IMR-90 (cell line): ENCODE data around the gene PLXNB1. TPM values are rescaled to one million over a fixed set of nuclear protein-coding genes. Genes with fewer than 3 reads are reported as not detected.

ENCODE experiments used
- ATAC-seq: fragments of 200-7000 bp; cut with Tn5 transposase; 2 replicates; pipeline ENCODE4 v1.9.1; 2020; ENCODE audit warnings: low read depth, mild to moderate bottlenecking, moderate library complexity
- BruUV-seq: library from RNA; stranded (reverse); fragments of 400-500 nt; replicated peaks from 2 replicates; lab custom pipeline; 2021; lab: Mats Ljungman, UMichigan
- CTCF ChIA-PET: fragments of 300-600 bp; formaldehyde crosslinking; extraction: SDS; loops from one replicate; lab custom pipeline; 2021; ENCODE audit warnings: antibody characterized with exemption; lab: Yijun Ruan, JAX
- POLR2A ChIA-PET: fragments of 300-600 bp; sonication (Branson Sonifier 250); formaldehyde crosslinking; loops from one replicate; lab custom pipeline; 2022; ENCODE audit warnings: antibody characterized with exemption; ENCODE audit not compliant: unreplicated experiment; lab: Charles Lee
- DNase-seq: peaks from one replicate; pipeline ENCODE4 v3.0.0; 2013
- H2AFZ ChIP-seq: replicated peaks from 2 replicates; pipeline ENCODE3; 2013; ENCODE audit warnings: low read length, mild to moderate bottlenecking; ENCODE audit not compliant: poor library complexity
- H2AK5ac ChIP-seq: 2 replicates; pipeline ENCODE4 v1.6.1; 2013; ENCODE audit warnings: low read depth, low read length, inconsistent platforms
- H2AK9ac ChIP-seq: replicated peaks from 2 replicates; pipeline ENCODE3; 2013; ENCODE audit warnings: mild to moderate bottlenecking, low read depth, low read length, moderate library complexity; ENCODE audit not compliant: poor library complexity
- H2BK120ac ChIP-seq: 2 replicates; pipeline ENCODE4 v1.6.1; 2013; ENCODE audit warnings: low read depth, low read length, inconsistent platforms
- H2BK15ac ChIP-seq: 3 replicates; pipeline ENCODE4 v1.6.1; 2013; ENCODE audit warnings: low read depth, low read length, inconsistent platforms
- H2BK20ac ChIP-seq: 2 replicates; pipeline ENCODE4 v1.6.1; 2013; ENCODE audit warnings: low read depth, mild to moderate bottlenecking, inconsistent platforms, low read length, moderate library complexity
- H2BK5ac ChIP-seq: 2 replicates; pipeline ENCODE4 v1.6.1; 2013; ENCODE audit warnings: mild to moderate bottlenecking, low read depth, low read length, inconsistent platforms; ENCODE audit not compliant: poor library complexity, severe bottlenecking
- H3K14ac ChIP-seq: replicated peaks from 2 replicates; pipeline ENCODE4 v1.6.1; 2013; ENCODE audit warnings: low read depth, low read length, inconsistent platforms
- H3K18ac ChIP-seq: 2 replicates; pipeline ENCODE4 v1.6.1; 2013; ENCODE audit warnings: low read depth, low read length, control low read depth
- H3K23ac ChIP-seq: 2 replicates; pipeline ENCODE4 v1.6.1; 2013; ENCODE audit warnings: low read depth, low read length, inconsistent platforms
- H3K27ac ChIP-seq: 2 replicates; pipeline ENCODE4 v1.5.1; 2013; ENCODE audit warnings: mild to moderate bottlenecking, control low read depth, low read length; ENCODE audit not compliant: insufficient read depth
- H3K27me3 ChIP-seq: 2 replicates; pipeline ENCODE4 v1.6.1; 2013; ENCODE audit warnings: low read length; ENCODE audit not compliant: control insufficient read depth, insufficient read depth
- H3K36me3 ChIP-seq: 2 replicates; pipeline ENCODE4 v1.6.1; 2013; ENCODE audit warnings: low read length, mixed read lengths; ENCODE audit not compliant: control insufficient read depth, insufficient read depth
- H3K4ac ChIP-seq: 2 replicates; pipeline ENCODE4 v1.6.1; 2013; ENCODE audit warnings: low read depth, low read length, inconsistent platforms
- H3K4me1 ChIP-seq: 2 replicates; pipeline ENCODE4 v1.6.1; 2013; ENCODE audit warnings: low read length, mixed read lengths; ENCODE audit not compliant: control insufficient read depth, insufficient read depth
- H3K4me2 ChIP-seq: 2 replicates; pipeline ENCODE4 v1.6.1; 2013; ENCODE audit warnings: low read depth, mild to moderate bottlenecking, control low read depth, low read length, moderate library complexity
- H3K4me3 ChIP-seq: 2 replicates; pipeline ENCODE4 v1.5.1; 2013; ENCODE audit warnings: low read depth, mild to moderate bottlenecking, control low read depth, low read length, moderate library complexity; ENCODE audit not compliant: insufficient read depth
- H3K56ac ChIP-seq: 2 replicates; pipeline ENCODE4 v1.6.1; 2013; ENCODE audit warnings: low read length, inconsistent platforms; ENCODE audit not compliant: insufficient read depth; ENCODE audit errors: extremely low read depth
- H3K79me1 ChIP-seq, 2 experiments: 2 replicates each; pipeline ENCODE4 v1.6.1; 2013; ENCODE audit warnings: low read length in 2 of 2, inconsistent platforms in 1 of 2, low read depth in 1 of 2
- H3K9ac ChIP-seq: 2 replicates; pipeline ENCODE4 v1.6.1; 2013; ENCODE audit warnings: low read depth, low read length, control low read depth
- H3K9me1 ChIP-seq: 2 replicates; pipeline ENCODE4 v1.6.1; 2013; ENCODE audit warnings: low read length, inconsistent platforms; ENCODE audit not compliant: insufficient read depth
- H3K9me3 ChIP-seq: 2 replicates; pipeline ENCODE4 v1.6.1; 2013; ENCODE audit warnings: low read length; ENCODE audit not compliant: control insufficient read depth, insufficient read depth
- H4K20me1 ChIP-seq: 2 replicates; pipeline ENCODE4 v1.6.1; 2013; ENCODE audit warnings: low read length, inconsistent platforms; ENCODE audit not compliant: insufficient read depth
- H4K5ac ChIP-seq: 2 replicates; pipeline ENCODE4 v1.6.1; 2013; ENCODE audit warnings: mild to moderate bottlenecking, low read depth, low read length, control low read depth
- H4K8ac ChIP-seq, 2 experiments: 2 replicates each; pipeline ENCODE4 v1.6.1; 2013; ENCODE audit warnings: low read depth in 2 of 2, low read length in 2 of 2, control low read depth in 1 of 2, inconsistent platforms in 1 of 2
- H4K91ac ChIP-seq: 2 replicates; pipeline ENCODE4 v1.6.1; 2013; ENCODE audit warnings: low read depth, low read length, inconsistent platforms; ENCODE audit not compliant: insufficient read depth
- BHLHE40 ChIP-seq: fragments of 150-350 bp; IDR thresholded peaks from 2 replicates; pipeline ENCODE4 v1.6.1; 2016; ENCODE audit warnings: mild to moderate bottlenecking, low read depth, low read length
- CEBPB ChIP-seq: IDR thresholded peaks from 2 replicates; pipeline ENCODE4 v1.6.1; 2012; ENCODE audit warnings: low read depth, low read length, improper control_type of control experiment
- ELK1 ChIP-seq: fragments of 150-350 bp; IDR thresholded peaks from 2 replicates; pipeline ENCODE4 v1.6.1; 2016; ENCODE audit warnings: low read depth, mild to moderate bottlenecking, low read length, moderate library complexity, borderline replicate concordance
- MAZ ChIP-seq: IDR thresholded peaks from 2 replicates; pipeline ENCODE4 v1.6.1; 2012; ENCODE audit warnings: low read depth, mild to moderate bottlenecking, low read length, improper control_type of control experiment, moderate library complexity, borderline replicate concordance
- MXI1 ChIP-seq: IDR thresholded peaks from 2 replicates; pipeline ENCODE4 v1.6.1; 2012; ENCODE audit warnings: low read depth, mild to moderate bottlenecking, low read length, moderate library complexity, borderline replicate concordance
- NFE2L2 ChIP-seq: fragments of 150-350 bp; IDR thresholded peaks from 2 replicates; pipeline ENCODE4 v1.6.1; 2016; ENCODE audit warnings: low read depth, mild to moderate bottlenecking, low read length
- RAD21 ChIP-seq: IDR thresholded peaks from 2 replicates; pipeline ENCODE4 v1.6.1; 2012; ENCODE audit warnings: low read length, improper control_type of control experiment
- RFX5 ChIP-seq: IDR thresholded peaks from 2 replicates; pipeline ENCODE4 v1.8.0; 2012; ENCODE audit warnings: low read depth, mild to moderate bottlenecking, low read length, moderate library complexity
- USF2 ChIP-seq: fragments of 150-350 bp; IDR thresholded peaks from 2 replicates; pipeline ENCODE4 v1.6.1; 2017; ENCODE audit warnings: mild to moderate bottlenecking, antibody characterized with exemption, low read length, low read depth
- WGBS, 2 experiments: methylation state at CpG; one replicate each; pipeline versions ENCODE4 v1.1.5 to v1.1.7; 2013; ENCODE audit warnings: missing lambda C conversion rate in 2 of 2; ENCODE audit not compliant: insufficient read length in 1 of 2; ENCODE audit errors: extremely low coverage in 2 of 2; 5-methylcytosine and 5-hydroxymethylcytosine counted together
- dilution Hi-C: fragments of 300-500 bp; cut with HindIII; formaldehyde crosslinking; loops from one replicate; pipeline ENCODE4 v1.14.3; 2018; ENCODE audit warnings: low sequenced_read_pairs; ENCODE audit not compliant: unreplicated experiment
- in situ Hi-C: fragments of 300-500 bp; cut with MboI; formaldehyde crosslinking; loops from 3 replicates; pipeline ENCODE4 v1.14.3; 2019; ENCODE audit warnings: low sequenced_read_pairs, inconsistent platforms, mixed read lengths
- intact Hi-C: fragments of 100-400 bp; cut with micrococcal nuclease; formaldehyde crosslinking; loops from 2 replicates; pipeline ENCODE4 v1.10.0; 2022
- polyA plus RNA-seq, 3 experiments: library from polyadenylated mRNA; depleted of rRNA; stranded (reverse); fragments of >200 nt; gene quantifications; 2 replicates each; pipeline ENCODE4 v1.2.3, GENCODE V29; 2012; ENCODE audit warnings: low replicate concordance in 1 of 3
- total RNA-seq: library from RNA; depleted of rRNA; stranded (reverse); fragments of >200 nt; gene quantifications from 2 replicates; pipeline ENCODE4 v1.2.3, GENCODE V29; 2012

The PLXNB1 gene
- total and polyA plus RNA-seq, 2 of the 4 experiments (the other 2 are of a cell fraction): 5.2 to 25.3 TPM

GRCh38 chr3:48398701-48399386 is 31.0 kb downstream of the PLXNB1 start:
- Histone ChIP-seq H3K9ac (no peak overlapping the region), H4K20me1 (no peaks in the 10 kb centered on the region), H3K27me3 (peaks cover 11% of the 10 kb centered on the region), H2BK5ac (no peak overlapping the region), H3K18ac (no peak overlapping the region), H2BK15ac (no peak overlapping the region), H3K4ac (no peak overlapping the region), H2BK20ac (no peak overlapping the region), H4K8ac (no peak overlapping the region), H4K91ac (no peak overlapping the region), H3K14ac (no peak overlapping the region), H2AK9ac (peak overlapping the region; percentile 48), H2BK120ac (no peak overlapping the region), H3K56ac (no peak overlapping the region), H3K4me1 (peaks cover 7% of the 10 kb centered on the region), H3K27ac (no peak overlapping the region), H3K9me1 (peaks cover 7% of the 10 kb centered on the region; the same call in 1 of the 2 replicates), H3K79me1 (no peaks in the 10 kb centered on the region), H3K23ac (no peak overlapping the region), H2AK5ac (no peak overlapping the region), H4K5ac (no peak overlapping the region), H2AFZ (no peak overlapping the region), H3K36me3 (peaks cover 4% of the 10 kb centered on the region; the same call in 1 of the 2 replicates), H3K4me2 (no peak overlapping the region), H3K9me3 (no peaks in the 10 kb centered on the region), H3K4me3 (no peak overlapping the region)
- ChIA-PET POLR2A (no interaction called here), CTCF (interaction anchor here (4.8 kb wide), 1 partner anchor 37 kb away, joined by 65 read pairs; no protein-coding TSS in a partner anchor)
- dilution Hi-C loops: no loop called here
- ATAC-seq (no peak), DNase-seq (no peak)
- in situ Hi-C loops: no loop called here
- WGBS, 2 experiments: 94% methylated on average over 6 of the region's 11 CpGs; no CpG with 5 or more reads in 1 of the 2 experiments
- BruUV-seq: no TSS peak
- intact Hi-C loops: no loop called here
- TF ChIP-seq CEBPB: no peak
- TF ChIP-seq MXI1: no peak
- no peak for TF ChIP-seq BHLHE40
- no peak for TF ChIP-seq ELK1
- no peak for TF ChIP-seq MAZ
- no peak for TF ChIP-seq USF2
- no peak for TF ChIP-seq RAD21
- no peak for TF ChIP-seq NFE2L2
- no peak for TF ChIP-seq RFX5
